Measurements from ENCODE around the gene LAMB2.
A peak's percentile ranks its signal among the peaks of the same experiment; 100 is the strongest.

LAMB2 gene

DNA sequence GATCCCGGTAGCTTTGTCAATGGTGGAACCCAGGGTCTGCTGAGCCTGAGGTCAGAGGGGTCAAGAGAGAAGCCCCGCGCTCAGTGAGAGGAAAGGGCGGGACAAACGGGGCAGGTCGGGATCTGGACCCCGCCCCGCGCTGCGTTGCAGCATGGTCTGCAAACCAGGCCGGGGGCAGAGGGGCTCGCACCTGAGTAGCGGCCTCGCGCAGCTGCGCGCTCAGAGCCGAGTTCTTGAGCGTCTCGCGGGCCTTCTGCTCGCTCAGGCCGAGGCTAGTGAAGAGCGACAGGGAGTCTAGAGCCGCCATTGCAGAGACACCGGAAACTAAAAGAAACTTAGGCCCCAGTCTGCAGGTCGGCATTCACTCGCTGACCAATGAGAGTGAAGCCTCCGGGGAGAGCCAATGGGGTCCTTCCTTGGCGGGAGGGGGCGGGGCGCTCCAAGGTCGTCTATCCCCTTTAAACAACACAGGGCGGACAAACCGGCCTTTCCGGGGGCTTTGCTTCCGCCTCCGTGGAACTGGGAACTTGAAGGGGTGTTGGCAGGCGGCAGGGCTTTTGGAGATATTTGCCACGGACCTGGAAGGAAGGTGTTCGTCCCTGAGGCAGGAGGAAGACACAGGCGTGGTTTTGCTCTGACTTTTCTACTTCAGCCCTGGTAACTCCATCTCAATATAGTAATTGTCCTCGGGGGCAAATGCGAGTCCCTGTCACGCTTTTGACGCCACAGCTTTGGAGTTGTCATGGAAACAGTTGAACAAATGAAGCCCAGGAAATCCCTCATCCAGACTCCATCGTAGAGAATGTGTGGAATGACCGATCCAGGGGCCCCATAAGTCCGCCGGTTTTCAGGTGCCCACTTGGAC, 28.2 kb downstream of the LAMB2 start, which contains the start of gene QARS1:
Gene QARS1, minus strand, starts transcription at position 331 of the 865 bp plus-strand sequence. Its CDS starts 24 bp downstream, at position 307.
- DNase-seq (ENCODE audit: low spot score), result peak; percentile 97
- in situ Hi-C loops (cut with MboI; ENCODE audit: low pct_unique_long_range_greater_than_20kb, low sequenced_read_pairs, unreplicated experiment), result no loop called here
- TF ChIP-seq, protein P1, sequence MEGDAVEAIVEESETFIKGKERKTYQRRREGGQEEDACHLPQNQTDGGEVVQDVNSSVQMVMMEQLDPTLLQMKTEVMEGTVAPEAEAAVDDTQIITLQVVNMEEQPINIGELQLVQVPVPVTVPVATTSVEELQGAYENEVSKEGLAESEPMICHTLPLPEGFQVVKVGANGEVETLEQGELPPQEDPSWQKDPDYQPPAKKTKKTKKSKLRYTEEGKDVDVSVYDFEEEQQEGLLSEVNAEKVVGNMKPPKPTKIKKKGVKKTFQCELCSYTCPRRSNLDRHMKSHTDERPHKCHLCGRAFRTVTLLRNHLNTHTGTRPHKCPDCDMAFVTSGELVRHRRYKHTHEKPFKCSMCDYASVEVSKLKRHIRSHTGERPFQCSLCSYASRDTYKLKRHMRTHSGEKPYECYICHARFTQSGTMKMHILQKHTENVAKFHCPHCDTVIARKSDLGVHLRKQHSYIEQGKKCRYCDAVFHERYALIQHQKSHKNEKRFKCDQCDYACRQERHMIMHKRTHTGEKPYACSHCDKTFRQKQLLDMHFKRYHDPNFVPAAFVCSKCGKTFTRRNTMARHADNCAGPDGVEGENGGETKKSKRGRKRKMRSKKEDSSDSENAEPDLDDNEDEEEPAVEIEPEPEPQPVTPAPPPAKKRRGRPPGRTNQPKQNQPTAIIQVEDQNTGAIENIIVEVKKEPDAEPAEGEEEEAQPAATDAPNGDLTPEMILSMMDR (IDR thresholded peaks at IDR 0.05; ENCODE audit: extremely low read depth, insufficient read depth, missing control alignments), result no peak

DNA sequence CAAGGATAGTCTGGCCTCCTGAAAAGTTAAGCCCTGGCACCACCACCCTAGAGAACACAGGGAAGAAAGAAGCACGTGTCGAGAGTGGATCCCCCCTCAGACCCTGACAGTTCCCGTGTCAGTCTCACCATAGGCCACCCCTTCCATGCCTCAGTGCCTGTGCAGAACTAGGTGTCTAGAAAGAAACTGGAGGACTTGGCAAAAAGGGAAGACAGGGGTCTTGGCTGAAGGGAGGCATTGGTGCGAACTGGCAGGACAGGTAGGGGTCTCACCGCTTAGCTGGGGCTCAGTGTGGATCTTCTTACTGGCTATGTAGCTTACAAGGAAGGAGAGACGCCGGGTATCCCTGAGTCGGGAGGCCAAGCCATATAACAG, 28.8 kb downstream of the LAMB2 start:
- TF ChIP-seq, protein P1 (IDR thresholded peaks at IDR 0.05; ENCODE audit: extremely low read depth, insufficient read depth, missing control alignments), result no peak
- no peak for DNase-seq (ENCODE audit: low spot score)
- in situ Hi-C loops (cut with MboI; ENCODE audit: low pct_unique_long_range_greater_than_20kb, low sequenced_read_pairs, unreplicated experiment), result no loop called here

DNA sequence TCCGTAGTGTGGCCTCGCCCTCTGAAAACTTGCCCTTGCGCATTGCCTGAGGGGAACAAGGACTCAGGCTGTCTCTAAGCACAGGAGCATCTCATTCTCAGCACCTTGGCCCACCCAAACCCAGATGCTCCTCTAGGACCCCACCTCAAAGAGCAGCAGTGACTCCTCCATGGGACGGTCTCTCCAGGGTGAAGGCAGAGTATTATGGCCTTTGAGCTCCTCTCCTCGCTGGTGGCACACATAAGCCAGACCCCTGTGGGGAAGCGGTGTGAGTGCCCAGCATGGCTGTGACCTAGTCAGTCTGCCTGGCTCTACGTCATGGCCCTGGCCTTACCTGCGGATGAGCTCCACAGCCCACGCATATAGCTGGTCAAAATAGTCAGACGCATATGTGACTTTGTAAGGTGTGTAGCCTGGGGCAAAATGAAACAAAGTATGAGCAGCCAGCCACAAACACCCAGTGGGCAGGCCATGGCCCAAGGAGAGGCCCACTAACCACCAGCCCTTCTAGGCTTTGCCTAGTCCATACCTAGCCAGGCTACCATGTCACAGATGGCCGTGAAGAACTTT, 32.7 kb downstream of the LAMB2 start:
- in situ Hi-C loops (cut with MboI; ENCODE audit: low pct_unique_long_range_greater_than_20kb, low sequenced_read_pairs, unreplicated experiment), result no loop called here
- TF ChIP-seq, protein P1 (IDR thresholded peaks at IDR 0.05; ENCODE audit: extremely low read depth, insufficient read depth, missing control alignments), result no peak
- no peak for DNase-seq (ENCODE audit: low spot score)

DNA sequence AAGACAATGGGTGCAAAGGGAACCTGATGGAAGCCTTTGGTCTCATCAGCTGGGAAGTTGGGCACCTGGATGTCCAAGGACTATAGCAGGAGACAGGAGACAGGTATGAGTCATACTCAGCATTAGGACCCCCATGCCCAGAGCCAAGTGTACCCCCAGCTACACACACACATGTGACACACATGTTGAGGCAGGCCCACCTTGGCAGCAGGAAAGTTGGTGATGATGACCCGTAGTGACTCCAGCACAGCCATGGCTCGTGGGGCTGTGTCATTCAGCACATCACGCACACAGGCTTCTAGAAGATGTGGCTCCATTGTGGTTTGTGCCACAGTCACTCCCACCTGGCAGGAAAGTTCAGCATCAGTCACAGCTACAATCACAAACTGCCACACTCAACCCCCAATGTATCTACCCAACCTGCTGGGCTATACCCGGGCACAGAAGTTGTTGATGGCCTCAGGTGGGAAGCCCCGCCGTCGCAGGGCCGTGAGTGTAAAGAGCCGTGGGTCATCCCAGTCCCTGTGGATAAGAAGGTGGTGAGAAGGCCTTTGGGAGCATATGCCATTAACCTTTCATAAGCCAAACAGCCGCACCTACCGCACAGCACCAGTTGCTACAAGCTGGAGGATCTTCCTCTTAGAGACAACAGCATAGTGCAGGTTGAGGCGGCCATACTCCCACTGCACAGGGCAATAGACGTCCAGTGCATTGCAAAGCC, 33.8 kb downstream of the LAMB2 start:
- DNase-seq (ENCODE audit: low spot score), result no peak
- TF ChIP-seq, protein P1 (IDR thresholded peaks at IDR 0.05; ENCODE audit: extremely low read depth, insufficient read depth, missing control alignments), result no peak
- in situ Hi-C loops (cut with MboI; ENCODE audit: low pct_unique_long_range_greater_than_20kb, low sequenced_read_pairs, unreplicated experiment), result no loop called here

DNA sequence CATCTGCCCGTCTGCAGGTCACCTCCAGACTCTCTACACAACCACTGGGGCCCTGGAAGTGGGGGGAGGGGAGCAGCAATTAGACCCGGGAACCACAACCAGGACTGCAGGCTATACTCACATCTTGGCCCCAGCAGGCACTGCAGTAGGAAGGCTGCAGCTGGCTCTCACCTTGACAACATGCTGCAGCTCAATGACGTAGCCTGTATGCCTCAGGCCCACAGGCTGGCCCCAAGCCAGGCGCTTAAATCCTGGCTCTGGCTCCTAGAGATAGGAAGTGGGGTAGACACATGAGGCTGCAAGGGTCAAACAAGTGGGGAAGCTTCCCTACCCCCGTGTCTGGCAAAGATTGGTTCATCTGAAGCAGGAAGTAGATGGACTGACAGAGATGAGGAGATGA, 34.4 kb downstream of the LAMB2 start:
- in situ Hi-C loops (cut with MboI; ENCODE audit: low pct_unique_long_range_greater_than_20kb, low sequenced_read_pairs, unreplicated experiment), result no loop called here
- TF ChIP-seq, protein P1 (IDR thresholded peaks at IDR 0.05; ENCODE audit: extremely low read depth, insufficient read depth, missing control alignments), result no peak
- DNase-seq (ENCODE audit: low spot score), result no peak
